HAP-1 (cell line): ENCODE results near the gene CD55.
A peak's percentile ranks its signal among the peaks of the same experiment; 100 is the strongest.

Source experiments
- DNase-seq, 2 experiments: peaks; one replicate each; pipeline ENCODE4 v3.0.0-alpha.2; 2016 to 2020; ENCODE audit warnings: low spot score in 2 of 2
- H3K27me3 ChIP-seq: fragments of 250-450 bp; sonication (Bioruptor Pico); 2 replicates; pipeline ENCODE4 v1.5.1; 2020; ENCODE audit warnings: low read depth, mild to moderate bottlenecking, moderate library complexity
- H3K36me3 ChIP-seq: fragments of 250-450 bp; sonication (Bioruptor Pico); replicated peaks from 2 replicates; pipeline ENCODE4 v1.5.1; 2020; ENCODE audit warnings: mild to moderate bottlenecking
- H3K4me1 ChIP-seq: fragments of 250-450 bp; sonication (Bioruptor Pico); 2 replicates; pipeline ENCODE4 v1.5.1; 2020; ENCODE audit warnings: mild to moderate bottlenecking
- H3K4me3 ChIP-seq: fragments of 250-450 bp; sonication (Bioruptor Pico); 2 replicates; pipeline ENCODE4 v1.5.1; 2020; ENCODE audit warnings: mild to moderate bottlenecking, moderate library complexity
- H3K9me3 ChIP-seq: fragments of 250-450 bp; sonication (Bioruptor Pico); 2 replicates; pipeline ENCODE4 v1.5.1; 2020; ENCODE audit warnings: mild to moderate bottlenecking, moderate library complexity
- in situ Hi-C: fragments of 300-500 bp; cut with MboI; formaldehyde crosslinking; loops from 3 replicates; pipeline ENCODE4 v1.14.3; 2020; ENCODE audit warnings: low sequenced_read_pairs, inconsistent platforms, mixed read lengths

The CD55 gene, protein sequence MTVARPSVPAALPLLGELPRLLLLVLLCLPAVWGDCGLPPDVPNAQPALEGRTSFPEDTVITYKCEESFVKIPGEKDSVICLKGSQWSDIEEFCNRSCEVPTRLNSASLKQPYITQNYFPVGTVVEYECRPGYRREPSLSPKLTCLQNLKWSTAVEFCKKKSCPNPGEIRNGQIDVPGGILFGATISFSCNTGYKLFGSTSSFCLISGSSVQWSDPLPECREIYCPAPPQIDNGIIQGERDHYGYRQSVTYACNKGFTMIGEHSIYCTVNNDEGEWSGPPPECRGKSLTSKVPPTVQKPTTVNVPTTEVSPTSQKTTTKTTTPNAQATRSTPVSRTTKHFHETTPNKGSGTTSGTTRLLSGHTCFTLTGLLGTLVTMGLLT

DNA sequence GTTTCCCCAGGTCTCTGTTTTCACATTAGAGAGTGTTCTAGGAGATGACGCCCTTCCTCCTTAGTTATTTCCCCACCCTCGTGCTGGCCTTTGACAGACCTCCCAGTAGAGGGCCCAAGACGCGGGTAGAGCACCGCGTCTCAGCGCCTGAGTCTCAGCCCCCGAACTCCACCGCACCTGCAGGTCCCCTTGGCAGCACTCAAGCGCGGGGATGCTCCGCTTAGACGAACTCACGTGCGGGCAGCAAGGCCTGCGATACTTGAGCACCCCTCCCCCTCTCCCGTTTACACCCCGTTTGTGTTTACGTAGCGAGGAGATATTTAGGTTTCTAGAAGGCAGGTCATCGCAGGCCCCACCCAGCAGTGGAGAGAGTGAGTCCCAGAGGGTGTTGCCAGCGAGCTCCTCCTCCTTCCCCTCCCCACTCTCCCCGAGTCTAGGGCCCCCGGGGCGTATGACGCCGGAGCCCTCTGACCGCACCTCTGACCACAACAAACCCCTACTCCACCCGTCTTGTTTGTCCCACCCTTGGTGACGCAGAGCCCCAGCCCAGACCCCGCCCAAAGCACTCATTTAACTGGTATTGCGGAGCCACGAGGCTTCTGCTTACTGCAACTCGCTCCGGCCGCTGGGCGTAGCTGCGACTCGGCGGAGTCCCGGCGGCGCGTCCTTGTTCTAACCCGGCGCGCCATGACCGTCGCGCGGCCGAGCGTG is at the start of gene CD55:
TSS of gene CD55 (plus strand) at position 600 of the 711 bp plus-strand sequence. CDS start at position 688, 88 bp downstream.
- in situ Hi-C loops: no loop called here
- peak; percentile 96 to 98 for DNase-seq
- peaks cover 8% of the 10 kb centered on the region for H3K4me1 ChIP-seq

DNA sequence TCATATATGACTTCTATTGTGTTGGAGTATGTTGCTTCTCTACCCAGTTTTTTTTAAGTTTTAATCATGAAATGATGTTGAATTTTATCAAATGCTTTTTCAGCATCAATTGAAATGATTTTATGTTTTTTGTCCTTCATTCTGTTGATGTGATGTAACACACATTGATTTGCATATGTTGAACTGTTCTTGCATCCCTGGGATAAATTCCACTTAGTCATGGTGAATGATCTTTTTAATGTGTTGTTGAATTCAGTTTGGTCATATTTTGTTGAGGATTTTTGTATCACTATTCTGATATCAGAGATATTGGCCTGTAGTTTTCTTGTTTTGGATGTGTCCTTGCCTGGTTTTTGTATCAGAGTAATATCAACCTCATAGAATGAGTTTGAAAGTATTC is 46.6 kb upstream of the CD55 start:
- no peaks in the 10 kb centered on the region for H3K27me3 ChIP-seq
- H3K9me3 ChIP-seq: no peaks in the 10 kb centered on the region
- H3K36me3 ChIP-seq: no peaks in the 10 kb centered on the region
- DNase-seq: no peak
- H3K4me1 ChIP-seq: no peaks in the 10 kb centered on the region
- H3K4me3 ChIP-seq: no peak overlapping the region
- in situ Hi-C loops: no loop called here

More for the DNA sequence above, at the start of gene CD55:
- Histone ChIP-seq H3K36me3 (peaks cover 22% of the 10 kb centered on the region), H3K27me3 (no peaks in the 10 kb centered on the region), H3K9me3 (no peaks in the 10 kb centered on the region), H3K4me3 (peak within 1 kb of the TSS; percentile 75)

DNA sequence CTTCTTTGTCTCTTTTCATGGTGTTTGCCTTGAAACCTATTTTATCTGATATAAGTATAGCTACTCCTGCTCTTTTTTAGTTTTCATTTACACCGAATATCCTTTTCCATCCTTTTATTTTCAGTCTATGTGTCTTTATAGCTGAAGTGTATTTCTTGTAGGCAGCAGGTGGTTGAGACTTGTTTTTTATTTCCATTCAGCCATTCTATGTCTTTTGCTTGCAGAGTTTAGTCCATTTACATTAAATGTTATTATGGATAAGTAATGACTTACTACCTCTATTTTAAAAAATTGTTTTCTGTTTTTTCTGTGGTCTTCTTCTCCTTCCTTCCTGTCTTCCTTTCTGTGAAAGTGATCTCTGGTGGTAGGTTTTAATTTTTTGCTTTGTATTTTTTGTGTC is 45.0 kb upstream of the CD55 start:
- no peak for DNase-seq
- Histone ChIP-seq H3K36me3 (no peaks in the 10 kb centered on the region), H3K4me3 (no peak overlapping the region), H3K4me1 (no peaks in the 10 kb centered on the region), H3K9me3 (no peaks in the 10 kb centered on the region), H3K27me3 (no peaks in the 10 kb centered on the region)
- in situ Hi-C loops: no loop called here

DNA sequence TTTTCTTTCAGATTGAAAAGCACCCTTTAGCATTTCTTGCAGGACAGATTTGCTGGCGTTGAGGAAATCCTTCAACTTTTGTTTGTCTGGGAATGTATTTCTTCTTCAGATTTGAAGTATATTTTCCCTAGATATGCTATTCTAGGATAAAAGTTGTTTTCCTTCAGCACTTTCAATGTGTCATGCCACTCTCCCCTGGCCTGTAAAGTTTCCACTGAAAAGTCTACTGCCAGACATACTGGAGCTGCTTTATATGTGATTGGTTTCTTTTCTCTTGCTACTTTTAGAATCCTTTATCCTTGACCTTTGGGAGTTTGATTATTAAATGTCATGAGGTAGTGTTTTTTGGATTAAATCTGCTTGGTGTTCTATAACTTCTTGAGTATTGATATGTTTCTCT is 44.2 kb upstream of the CD55 start:
- DNase-seq: no peak
- Histone ChIP-seq H3K9me3 (no peaks in the 10 kb centered on the region), H3K36me3 (no peaks in the 10 kb centered on the region), H3K27me3 (no peaks in the 10 kb centered on the region), H3K4me1 (no peaks in the 10 kb centered on the region), H3K4me3 (no peak overlapping the region)
- in situ Hi-C loops: no loop called here

DNA sequence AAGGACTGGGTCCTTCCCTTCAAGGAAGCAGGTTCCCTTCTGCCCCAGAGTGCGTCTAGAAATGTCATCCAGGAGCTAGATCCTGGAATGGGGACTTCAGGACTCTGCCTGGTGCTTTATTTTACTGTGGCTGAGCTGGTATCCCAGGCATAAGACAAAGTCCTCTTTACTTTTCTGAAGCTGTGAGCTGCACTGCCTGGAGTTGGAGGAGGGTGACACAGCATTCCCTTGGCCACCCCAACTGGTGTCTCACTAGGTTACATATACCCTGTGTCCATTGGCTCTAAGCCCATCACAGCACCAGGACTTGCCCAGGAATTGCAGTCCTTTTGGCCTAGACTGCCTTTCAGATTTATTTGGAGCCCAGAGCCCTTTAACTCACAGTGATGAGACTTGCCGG is 41.8 kb upstream of the CD55 start:
- DNase-seq: no peak
- Histone ChIP-seq H3K4me1 (no peaks in the 10 kb centered on the region), H3K27me3 (no peaks in the 10 kb centered on the region), H3K9me3 (no peaks in the 10 kb centered on the region), H3K36me3 (no peaks in the 10 kb centered on the region), H3K4me3 (no peak overlapping the region)
- in situ Hi-C loops: no loop called here

DNA sequence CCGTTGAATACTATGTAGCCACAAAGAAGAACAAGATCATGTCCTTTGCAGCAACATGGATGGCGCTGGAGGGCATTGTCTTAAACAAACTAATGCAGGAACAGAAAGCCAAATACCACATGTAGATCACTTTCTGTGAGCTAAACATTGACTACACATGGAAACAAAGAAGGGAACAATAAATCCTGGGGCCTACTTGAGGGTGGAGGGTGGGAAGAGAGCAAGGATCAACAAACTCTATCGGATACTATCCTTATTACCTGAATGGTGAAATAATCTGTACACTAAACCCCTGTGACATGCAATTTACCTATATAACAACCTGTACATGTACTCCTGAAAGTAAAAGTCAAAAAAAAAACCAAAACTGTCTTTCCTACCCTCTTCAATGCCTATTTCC is 40.8 kb upstream of the CD55 start:
- in situ Hi-C loops: no loop called here
- no peak for DNase-seq
- Histone ChIP-seq H3K27me3 (no peaks in the 10 kb centered on the region), H3K4me1 (no peaks in the 10 kb centered on the region), H3K4me3 (no peak overlapping the region), H3K36me3 (no peaks in the 10 kb centered on the region; the same call in 1 of the 2 replicates), H3K9me3 (no peaks in the 10 kb centered on the region)

DNA sequence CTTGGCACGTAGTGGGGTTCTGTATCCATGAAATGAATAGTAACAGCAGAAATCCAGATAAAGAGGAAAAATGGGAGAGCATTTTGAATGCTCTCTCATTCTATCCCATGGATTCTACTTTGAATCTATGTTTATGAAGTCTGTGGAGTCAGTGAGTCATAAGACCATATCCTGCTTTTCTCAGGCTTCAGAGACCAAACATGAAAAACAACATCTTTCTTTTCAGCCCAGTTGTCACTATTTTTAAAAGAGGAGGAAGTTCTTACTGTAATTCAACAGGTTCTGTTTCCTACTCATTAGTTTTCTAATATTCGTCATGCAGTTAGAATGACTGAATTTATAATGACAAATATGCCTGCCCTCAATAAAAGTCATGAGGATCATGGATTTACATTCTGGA is 39.4 kb upstream of the CD55 start:
- H3K4me1 ChIP-seq: peaks cover 9% of the 10 kb centered on the region
- no peak overlapping the region for H3K4me3 ChIP-seq
- DNase-seq: no peak
- in situ Hi-C loops: no loop called here
- no peaks in the 10 kb centered on the region for H3K9me3 ChIP-seq
- no peaks in the 10 kb centered on the region; the same call in 1 of the 2 replicates for H3K36me3 ChIP-seq
- H3K27me3 ChIP-seq: no peaks in the 10 kb centered on the region

DNA sequence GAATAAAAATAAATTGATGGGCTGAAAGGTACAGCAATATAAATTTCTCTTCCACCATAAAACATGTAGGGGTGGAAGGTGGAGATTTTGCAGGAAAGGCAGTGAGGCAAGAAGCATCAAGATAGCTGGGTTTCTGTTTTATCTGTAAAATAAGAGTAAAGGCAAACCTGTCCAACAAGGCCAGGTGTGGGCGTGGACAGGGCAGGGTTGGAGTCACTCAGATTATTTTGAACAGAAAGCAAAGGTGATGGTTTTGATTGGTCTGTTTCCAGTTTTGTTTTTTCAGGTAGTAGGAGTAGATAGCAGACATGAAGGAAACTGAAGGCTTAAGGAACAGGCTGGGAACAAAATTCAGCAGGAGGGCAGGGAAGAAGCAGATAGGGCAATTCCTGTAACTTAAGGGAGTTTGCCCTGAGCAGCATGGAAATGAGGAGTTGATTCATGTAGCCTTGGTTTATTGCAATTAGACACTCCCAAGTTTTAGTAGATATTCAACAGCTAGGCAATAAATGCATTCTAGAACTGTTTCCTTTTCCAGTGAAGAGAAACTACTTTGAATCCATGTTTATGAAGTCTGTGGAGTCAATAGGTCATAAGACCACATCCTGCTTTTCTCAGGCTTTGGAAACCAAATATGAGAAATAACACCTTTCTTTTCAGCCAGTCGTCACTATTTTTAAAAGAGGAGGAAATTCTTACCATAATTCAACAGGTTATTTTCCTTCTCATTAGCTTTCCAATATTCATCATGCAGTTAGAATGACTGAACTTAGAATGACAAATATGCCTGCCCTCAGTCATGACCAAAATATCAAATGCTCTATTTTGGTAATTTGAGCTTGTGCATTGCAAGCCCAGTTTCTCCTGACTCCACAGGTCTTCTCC is 38.7 kb upstream of the CD55 start:
- Histone ChIP-seq H3K9me3 (no peaks in the 10 kb centered on the region), H3K27me3 (no peaks in the 10 kb centered on the region), H3K4me3 (no peak overlapping the region), H3K4me1 (peaks cover 16% of the 10 kb centered on the region), H3K36me3 (no peaks in the 10 kb centered on the region; the same call in 1 of the 2 replicates)
- in situ Hi-C loops: no loop called here
- DNase-seq: no peak

DNA sequence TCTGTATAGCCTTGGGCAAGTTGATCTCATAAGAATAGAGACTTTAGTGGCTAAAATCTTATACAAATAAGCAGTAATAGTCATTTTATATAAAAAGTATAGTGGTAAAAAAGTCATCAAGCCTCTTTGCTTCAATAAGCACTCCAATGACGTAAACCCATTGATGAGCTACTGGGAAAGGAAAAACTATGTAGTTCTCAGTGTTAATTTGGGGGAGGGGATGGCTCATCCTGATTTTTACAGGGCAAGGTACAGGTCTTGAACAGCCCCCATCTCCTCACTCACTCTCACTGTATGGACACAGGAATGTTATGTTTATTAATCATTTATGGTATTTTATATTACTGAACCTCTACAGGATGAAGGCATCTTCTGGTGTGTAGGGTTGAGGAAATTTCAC is 38.1 kb upstream of the CD55 start:
- in situ Hi-C loops: no loop called here
- Histone ChIP-seq H3K27me3 (no peaks in the 10 kb centered on the region), H3K36me3 (no peaks in the 10 kb centered on the region; the same call in 1 of the 2 replicates), H3K4me1 (peaks cover 23% of the 10 kb centered on the region), H3K4me3 (no peak overlapping the region), H3K9me3 (no peaks in the 10 kb centered on the region)
- no peak for DNase-seq

DNA sequence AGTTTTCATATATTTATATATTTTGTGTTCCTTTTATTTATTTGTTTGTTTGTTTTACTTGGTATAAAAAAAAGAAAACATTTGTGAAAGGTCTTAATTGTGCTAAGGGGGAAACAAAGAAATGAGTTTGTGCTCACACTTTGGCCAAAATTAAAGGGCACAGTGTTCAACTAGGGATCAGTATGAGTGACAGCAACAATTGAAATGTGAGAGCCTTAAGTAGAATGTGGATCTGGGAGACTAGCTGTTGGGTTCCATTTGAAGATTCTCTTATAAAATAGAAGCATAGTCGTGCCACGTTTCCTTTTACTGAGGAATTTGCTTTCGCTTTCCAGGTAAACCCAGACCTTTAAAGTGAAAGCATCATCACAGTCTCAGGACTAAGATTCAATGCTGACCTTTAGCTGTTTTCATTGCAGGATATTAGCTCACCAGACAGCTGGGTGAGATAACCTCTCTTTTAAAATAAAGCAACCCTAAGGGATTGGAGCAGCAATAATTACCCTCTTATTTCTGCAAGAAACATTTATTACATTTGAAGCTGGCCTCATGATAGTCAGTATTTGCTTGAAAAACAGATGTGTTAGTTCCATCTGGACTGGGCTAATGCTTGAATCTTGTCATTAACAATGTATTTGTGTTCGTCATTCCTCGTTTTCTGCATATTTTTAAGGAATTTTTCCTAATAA is 37.1 kb upstream of the CD55 start:
- no peak for DNase-seq
- no peaks in the 10 kb centered on the region; the same call in 1 of the 2 replicates for H3K36me3 ChIP-seq
- H3K9me3 ChIP-seq: no peaks in the 10 kb centered on the region
- in situ Hi-C loops: no loop called here
- H3K4me3 ChIP-seq: no peak overlapping the region
- H3K27me3 ChIP-seq: no peaks in the 10 kb centered on the region
- H3K4me1 ChIP-seq: peaks cover 27% of the 10 kb centered on the region

DNA sequence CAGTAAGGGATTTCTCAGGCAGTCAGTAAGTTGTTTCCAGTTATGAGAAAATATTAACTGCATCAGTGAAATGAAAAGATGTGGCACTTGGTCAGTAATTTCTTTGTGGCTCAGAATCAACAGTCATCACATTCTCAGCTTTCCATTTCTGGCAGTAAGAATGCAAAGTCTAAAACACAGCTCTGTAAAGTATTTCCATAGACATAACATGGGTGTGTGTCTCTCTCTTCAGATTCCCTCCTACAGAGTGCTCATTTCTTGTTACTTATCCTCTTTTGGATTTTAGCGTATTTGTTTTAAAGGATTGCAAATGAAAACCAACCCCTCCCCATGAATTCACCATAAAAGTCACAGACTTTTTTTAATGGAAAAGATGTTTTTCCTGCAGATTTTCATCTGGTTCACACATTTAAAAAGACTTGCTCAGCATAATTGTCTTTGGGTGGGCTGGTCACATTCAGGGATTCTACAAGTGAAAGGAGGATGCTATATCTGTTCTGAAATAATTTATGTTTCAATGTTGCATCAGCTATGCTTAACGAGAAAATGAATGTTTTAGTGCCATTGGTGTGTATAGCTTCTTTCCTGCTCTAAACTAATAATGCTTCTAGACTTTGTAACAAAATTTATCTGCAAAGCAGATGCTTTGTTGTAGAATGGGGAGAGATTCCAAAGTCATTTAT is 34.6 kb upstream of the CD55 start:
- H3K27me3 ChIP-seq: no peaks in the 10 kb centered on the region
- peak in 1 of 2 experiments; percentile 53 for DNase-seq
- in situ Hi-C loops: no loop called here
- H3K36me3 ChIP-seq: no peaks in the 10 kb centered on the region; the same call in 1 of the 2 replicates
- no peak overlapping the region for H3K4me3 ChIP-seq
- H3K4me1 ChIP-seq: peaks cover 27% of the 10 kb centered on the region
- peaks cover 7% of the 10 kb centered on the region; the same call in 1 of the 2 replicates for H3K9me3 ChIP-seq

DNA sequence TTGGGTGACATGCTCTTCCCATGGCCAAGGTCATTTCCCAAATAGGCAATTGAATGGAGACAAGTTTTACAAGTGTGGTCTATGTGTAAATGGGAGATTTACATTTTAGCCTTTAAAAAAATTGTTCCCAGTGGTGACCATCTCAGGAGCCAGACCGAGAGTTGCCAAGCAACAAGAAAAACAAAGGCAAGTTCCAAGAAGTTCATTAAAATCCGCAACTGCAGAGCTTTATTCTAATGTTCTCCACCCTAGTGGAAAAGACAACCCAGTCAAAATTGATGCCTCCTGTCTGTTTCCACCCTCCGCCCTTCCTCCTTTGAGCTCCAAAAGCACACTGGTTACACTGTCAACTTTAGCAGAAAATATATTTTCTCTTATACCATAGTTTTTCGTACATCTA is 33.2 kb upstream of the CD55 start:
- in situ Hi-C loops: no loop called here
- Histone ChIP-seq H3K36me3 (no peaks in the 10 kb centered on the region; the same call in 1 of the 2 replicates), H3K27me3 (no peaks in the 10 kb centered on the region), H3K4me3 (no peak overlapping the region), H3K4me1 (peaks cover 27% of the 10 kb centered on the region), H3K9me3 (peaks cover 12% of the 10 kb centered on the region; the same call in 1 of the 2 replicates)
- DNase-seq: peak; percentile 24 to 29
